GM19238 (cell line): ENCODE data around the gene ME3.

Source experiments
- DNase-seq: peaks from one replicate; pipeline ENCODE4 v3.0.0; 2011; ENCODE audit warnings: low spot score; ENCODE audit not compliant: insufficient read length

The ME3 gene

DNA sequence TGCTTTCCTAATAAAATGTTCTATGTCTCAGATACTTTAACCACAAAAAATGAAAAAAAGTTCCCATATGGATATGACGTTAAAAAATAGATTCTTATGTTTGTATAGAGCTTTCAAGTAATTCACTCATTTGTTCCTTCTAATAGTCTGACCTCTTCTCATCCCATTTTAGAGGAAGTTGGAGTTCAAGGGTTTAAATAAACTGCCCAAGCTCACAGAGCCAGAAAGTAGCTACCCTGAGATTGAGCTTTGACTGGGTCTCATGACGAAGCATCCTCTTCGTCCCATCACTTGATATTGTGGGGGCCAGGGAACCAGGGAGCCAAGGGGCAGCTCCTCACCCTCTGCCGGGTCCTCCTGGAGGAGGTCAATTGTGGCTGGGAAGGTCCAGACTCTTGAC, 181.4 kb downstream of the ME3 start:
- DNase-seq, result no peak

DNA sequence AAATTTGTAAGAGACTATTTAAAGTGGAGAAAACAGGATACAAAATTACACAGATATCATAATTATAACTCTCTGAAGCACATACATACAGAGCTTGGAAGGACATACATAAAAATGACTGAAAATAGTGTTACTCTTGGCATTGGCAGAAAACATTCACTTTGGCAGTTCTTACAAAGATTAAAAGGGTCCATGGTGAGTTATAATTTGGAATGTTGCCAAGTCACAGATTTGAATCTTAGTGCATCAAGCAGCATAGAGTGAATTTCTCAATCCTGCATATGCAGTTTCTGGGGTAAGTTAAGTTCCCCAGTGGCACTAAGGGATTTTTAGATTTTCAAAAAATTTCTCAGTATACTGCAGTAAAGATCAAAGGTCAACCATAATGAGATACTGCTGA, 181.8 kb downstream of the ME3 start:
- DNase-seq, result no peak

DNA sequence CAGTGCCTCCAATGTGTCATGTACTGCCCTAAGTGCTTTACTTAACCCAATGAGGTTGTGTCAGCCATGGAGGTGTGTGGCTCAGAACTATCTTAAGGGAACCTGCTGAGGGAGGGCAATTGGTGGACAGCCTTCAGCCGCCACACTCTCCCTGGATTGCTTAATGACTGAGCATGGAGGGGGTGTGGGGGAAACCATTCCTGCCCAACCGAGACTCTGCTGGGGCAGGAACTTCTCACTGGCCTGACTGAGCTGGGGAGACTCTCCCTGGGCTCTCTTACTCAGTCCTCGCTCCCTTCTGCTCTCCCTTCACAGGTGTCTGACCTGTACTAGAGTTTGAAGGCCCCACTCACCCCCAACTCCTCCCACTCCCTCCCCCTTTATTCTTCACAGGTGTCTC, 183.0 kb downstream of the ME3 start:
- DNase-seq, result no peak

DNA sequence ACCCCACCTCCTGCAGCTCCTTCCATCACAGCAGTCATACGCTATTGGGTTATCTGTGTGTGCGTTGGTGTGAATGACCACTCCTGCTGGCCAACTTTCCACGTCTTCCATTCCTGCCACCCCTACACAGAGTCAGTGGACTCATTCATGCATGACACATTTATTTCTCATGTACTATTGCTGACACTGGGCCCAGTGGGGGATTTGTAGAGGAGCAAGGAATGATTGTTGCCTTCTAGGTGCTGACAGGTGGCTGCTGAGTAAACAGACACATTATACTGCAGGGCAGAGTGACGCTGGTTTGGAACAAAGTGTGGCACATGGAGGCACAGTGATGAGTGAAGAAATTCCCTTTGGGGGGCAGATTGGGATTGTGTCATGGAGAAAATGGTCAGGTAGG, 183.9 kb downstream of the ME3 start:
- no peak for DNase-seq

DNA sequence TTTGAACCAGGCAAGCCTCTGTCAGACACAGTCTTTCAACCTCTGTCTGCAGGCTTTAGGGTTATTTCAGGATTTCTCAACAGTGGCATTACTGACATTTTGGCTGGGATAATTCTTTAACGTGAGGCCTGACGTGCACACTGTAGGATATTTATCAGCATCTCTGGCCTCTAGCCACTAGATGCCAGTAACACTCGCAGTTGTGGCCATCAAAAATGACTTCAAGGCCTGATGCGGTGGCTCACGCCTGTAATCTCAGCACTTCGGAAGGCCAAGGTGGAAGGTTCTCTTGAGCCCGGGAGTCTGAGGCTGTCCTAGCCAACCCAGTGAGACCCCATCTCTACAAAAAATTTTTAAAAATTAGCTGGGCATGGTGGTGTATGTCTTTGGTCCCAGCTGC, 184.7 kb downstream of the ME3 start:
- DNase-seq, result no peak

DNA sequence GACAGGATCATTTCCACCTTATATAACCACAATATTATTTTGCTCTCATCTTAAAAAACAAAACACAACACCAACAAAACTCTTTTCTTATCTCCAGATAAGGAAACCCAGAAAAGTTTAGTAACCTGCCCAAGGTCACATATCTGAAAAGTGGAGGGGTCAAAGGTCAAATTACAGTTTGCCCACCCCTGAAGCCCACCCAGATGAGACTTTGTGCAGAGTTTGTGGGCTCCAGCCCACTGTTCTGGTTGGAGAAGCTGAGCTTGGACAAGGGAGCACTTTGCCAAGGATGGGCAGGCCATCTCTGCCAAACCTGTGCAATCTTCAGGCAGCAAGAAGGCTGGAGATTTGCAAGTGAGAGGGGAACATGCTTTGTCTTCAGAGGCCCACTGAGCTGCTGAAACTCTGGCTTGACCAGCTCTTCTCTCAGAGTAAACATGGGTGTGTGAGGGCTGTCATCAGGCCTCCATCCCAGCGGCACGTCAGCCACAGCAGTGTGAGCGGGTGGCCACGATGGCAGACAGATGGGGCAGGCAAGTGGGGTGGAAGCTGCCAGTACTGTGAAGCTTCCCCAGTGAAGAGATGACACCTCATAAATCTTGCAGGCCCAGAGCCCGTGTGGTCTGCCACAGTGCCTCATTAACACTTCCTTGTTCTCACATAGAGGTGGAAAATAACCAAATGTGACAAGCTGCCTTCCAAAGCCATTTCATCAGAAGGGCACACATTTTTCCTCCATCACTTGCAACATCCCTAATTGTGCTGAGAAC, 186.0 kb downstream of the ME3 start:
- DNase-seq, result no peak

DNA sequence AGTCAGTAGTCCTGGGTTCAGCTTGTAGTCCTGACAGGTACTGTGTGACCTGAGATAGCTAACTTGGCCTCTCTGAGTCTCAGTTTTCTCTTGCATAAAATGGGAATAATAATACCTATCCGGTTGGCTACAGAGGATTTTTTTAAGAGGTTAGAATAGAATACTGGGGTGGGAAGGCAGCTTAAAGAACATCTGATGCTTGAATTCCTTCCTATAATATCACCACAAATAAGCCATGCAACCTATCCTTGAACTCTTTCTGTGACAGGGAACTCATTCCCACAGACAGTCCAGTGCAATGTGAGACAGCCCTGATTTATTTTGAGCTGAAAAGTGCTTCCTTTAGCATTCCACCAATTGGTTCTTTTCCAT, 187.6 kb downstream of the ME3 start:
- no peak for DNase-seq

DNA sequence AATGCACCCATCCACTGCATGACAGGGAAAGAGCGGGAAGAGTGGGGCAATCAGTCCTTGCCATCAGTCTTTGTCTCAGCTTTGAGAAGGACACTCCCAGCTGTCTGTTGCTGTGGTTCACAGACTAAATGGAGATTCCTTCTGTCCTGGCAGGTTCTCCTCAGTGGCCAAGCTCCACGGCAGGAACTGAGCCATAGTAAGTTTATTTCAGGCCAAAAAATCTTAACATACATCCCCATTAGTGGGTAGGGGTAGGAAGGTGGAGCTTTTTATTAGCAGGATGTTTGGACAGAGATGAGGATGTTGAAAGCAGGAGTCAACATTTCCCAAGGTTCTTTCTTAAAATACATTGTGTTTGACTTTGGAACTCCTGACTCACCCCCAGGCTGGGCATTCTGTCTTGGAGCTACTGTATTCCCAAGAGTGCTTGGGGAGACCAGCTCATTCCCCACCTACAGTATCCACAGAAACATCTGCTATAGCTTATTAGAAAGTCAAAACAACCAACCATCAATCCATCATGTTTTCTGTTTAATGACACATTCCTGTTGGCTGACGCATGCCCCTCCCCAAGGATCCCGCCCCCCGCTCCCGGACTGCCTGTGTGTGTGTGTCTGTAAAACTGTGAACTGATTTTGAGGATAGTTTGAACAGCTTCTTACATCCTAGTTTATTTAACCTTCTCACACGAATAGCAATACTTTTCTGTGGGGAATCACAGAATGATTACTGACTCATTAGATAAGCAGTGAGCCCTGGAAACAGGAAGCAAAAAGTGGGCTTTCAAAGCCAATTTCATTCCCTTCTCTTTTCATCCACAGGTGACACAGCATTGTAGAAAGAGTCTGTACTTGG, 188.2 kb downstream of the ME3 start:
- no peak for DNase-seq

DNA sequence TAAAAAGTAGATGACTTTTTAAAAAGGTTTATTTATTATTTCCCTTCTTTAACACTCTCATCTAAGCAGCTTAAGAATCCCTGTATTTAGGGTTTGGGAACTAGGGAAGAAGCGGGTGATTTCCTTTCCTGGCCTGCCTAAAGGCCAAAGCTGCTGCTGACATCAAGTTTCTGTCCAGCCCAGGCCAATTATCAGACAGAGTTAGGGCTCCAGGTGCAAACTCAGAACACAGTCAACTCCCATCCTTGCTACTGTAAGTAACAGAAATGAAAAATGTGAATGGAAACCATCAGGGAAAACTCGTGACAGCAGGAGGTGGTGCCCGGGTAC, 188.8 kb downstream of the ME3 start:
- DNase-seq, result no peak

DNA sequence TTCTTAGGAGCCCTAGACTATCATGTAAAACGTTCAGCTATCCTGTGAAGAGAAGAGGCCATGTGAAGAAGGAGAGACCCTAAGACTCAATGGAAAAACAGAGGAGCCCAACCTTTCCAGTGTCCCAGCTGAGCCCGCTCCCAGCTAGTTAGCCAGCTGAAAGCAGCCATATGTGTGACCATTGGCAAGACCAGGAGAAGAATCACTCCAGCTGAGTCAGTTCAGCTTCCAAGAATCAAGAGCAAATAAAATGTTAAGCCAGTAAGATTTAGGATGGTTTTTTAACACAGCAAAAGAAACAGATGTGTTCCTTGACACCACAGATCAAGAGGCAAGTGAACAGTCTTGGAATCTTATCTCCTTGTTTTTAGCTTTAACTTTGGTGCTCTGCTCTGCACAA, 189.7 kb downstream of the ME3 start:
- DNase-seq, result no peak

DNA sequence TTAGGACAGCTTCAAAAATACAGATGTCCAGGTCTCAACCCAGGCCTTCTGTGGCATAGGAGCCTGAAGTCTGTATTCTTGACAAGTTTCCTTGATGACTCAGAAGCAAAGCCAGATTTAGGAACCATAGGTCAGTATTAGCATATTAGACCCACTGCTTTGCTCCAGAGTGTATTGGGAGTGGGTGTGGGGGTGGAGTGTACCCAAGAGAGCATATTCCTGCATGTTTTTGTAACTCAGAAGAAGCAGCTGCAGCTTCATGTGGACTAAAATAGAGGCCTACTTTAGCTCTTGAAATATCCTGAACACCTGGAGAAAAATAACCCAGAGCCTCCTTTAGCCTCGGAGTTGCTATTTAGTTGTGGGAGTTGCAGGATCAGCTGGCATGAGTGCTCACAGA, 191.0 kb downstream of the ME3 start:
- DNase-seq, result no peak

DNA sequence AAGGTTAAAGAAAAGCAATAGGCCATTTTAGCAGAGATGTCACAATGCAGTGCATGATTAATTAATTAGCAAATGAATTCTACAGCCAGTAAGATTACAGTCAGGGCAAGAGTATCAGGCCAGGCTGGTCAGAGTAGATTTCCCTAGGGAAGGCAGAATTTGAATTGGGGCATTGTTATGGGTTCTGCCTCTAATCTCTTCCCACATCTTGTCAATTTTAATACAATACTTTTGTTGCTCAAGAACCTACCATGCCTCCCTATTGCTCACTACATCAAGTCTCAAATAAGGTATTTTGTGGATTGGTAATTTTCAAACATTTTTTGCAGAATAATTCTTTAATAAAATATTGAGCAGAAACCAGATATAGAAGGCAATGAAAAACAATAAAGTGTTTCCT, 194.1 kb downstream of the ME3 start:
- no peak for DNase-seq

DNA sequence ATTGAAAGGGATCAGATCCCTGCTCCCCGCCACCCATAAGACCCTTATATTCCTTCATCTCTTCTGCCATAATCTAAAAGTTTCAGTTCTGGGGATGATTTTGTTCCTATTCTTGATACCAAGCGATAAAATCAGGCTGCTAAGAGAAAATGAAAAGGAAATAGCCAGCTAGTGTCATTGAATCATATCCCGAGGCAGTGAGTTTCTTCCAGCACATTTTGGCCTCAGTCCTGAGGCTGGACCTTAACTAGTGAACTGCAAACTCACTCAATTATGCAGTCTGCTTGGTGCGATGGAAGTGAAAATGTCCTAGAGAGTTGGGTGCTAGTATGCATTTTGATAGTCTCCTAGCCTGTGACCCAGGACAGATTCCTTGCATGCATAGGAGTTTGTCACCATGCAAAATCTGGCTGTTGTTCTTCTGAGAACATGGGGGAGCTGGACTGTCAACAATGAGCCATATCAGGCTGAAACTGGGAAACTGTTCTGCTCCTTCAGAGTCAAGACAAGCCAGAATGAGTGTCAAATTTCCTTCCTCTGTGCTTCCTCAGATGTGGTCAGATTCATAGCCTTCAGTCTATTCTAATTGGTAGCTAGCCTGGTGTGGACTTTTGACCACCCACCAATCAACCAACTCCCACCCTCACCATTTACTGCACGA, 194.8 kb downstream of the ME3 start:
- DNase-seq, result no peak

DNA sequence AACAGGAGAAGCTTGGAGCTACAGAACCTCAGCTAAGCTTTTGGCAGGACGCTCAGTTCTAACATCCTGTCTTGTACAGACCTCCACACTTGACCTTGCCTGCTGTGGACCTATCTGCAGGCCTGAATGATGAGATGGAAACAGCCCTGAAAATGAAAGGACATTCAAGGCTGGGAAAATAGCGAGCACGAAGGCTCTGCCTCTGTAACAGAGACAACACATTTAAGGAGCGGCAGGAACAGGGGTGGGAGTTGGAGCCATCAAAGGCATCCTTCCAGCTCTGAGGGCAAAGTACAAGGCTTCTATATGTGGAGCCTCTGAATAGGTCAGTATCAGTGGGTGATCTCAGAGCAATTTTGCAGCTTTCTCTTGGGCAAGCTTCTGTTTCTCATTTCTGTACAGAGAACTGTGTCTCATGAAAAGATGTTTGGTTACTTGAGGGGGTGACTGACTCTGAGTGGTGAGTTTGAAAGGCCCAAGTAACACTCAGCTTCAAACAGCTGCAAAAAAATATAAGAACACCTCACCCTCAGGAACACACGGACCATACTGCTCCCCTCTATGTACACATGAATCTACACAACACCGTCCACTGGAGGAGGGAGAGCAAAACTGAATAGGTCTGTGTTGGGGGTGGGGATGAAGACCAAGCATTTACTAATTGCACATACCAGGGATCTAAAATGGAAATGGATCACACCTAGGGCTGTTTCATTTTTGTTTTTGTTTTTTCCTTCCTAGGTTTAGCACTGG, 196.1 kb downstream of the ME3 start:
- DNase-seq, result no peak

DNA sequence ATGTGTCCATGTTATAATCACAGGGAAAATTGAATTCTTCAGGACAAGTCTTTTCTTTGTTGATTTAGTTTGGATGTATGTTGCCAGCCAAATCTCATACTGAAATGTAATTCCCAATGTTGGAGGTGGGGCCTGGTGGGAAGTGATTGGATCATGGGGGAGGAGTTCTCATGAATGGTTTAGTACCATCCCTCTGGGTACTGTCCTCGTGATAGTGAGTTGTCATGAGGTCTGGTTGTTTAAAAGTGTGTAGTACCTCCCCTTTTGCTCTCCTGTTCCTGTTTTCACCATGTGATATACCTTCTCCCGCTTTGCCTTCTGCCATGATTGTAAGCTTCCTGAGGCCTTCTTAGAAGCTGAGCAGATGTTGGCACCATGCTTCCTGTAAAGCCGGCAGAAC, 197.4 kb downstream of the ME3 start:
- no peak for DNase-seq

DNA sequence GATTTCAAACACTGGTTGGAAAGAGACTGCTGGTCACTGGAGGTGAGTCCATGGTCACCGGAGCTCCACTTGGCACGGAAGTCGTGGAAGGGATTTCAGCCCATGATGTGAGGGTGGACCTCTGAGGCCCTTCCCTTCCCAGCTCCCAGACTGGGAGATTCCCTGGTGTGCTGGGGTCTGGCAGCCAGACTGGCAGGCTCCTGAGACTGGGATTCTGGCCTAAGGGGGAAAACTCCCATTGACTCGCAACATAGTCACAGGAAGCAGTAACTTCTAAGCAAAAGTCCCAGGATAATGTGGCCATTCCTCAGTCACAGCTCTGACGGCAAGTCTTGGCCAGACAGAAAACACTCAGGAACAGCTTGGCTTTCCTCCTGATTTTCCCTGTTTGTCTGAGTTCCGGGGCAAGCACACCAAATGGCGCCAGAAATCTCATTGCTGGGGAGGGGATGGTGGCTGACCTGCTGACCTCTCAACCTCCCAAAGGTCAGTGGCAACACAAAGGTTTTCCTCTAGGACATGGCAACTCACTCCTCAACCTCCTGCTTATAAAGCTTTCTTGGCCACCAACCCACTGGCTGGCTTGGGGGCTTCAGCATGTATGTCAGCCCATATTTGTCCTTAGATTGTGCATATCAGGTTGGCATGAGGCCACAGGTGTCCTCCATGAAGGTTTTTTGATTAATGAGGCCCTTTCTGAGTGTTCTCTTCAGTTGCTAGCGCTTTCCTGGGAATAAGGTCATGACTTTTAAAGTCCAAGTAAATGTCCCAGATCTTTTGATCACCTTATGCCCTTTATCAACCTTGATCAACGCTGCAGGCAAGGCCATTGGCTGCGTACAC, 198.2 kb downstream of the ME3 start:
- DNase-seq, result no peak

DNA sequence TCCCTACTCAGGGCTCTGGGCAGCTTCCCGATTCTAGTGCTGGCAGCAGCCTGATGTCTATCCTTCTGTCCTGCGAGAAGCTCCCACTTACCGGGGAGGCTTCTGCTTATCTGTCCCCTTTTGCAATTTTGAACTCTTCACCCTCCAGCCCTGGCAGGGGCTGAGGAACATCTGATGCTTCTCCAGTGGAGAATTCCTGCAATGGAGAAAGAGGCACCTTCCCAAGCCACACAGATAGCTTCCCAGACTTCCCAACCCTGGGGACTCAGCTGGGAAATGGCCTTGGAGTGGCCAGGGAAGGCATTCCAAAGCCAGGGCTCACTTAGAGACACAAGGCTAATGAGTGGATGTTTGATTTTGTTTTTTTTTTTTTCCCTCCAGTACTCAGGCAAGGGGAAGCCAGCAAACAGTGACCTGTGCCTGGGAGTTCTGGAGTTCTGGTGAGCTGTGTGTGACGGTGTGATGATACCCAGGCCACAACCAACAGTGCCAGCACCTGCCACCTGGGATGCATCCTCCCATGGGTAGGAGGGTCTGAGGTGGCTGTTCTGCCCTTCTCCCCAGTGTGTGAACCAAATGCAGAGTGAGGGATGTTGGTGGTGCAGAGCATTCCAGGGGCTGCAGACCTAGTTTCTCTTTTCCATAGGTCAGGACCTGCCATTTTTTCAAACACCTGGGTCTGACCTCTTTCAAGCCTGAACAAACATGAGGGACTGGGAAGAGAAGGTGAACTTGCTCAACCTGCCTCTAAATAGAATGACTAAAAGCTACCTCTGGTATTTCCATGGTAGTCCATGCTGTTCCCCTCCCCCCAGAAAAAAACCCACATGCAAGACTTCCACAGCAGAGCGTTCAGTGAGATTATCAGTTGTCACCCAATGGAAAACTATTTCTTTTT, 202.7 kb downstream of the ME3 start:
- DNase-seq, result no peak

DNA sequence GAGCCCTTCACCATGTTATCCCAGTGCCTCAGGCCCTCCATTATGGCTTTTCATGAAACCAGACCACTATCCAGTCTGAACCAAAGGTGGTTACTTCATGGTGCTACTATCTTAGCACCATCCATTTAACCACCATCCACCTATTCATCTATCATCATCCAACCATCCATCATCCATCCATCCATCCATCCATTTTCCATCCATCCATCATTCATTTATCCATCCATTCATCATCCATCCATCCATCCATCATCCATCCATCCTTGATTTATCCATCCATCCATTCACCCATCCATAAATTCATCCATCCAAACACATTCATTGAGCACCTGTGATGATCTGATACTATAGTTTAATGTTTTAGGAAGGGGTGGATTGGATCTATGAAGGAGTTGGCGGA, 204.2 kb downstream of the ME3 start:
- DNase-seq, result no peak

DNA sequence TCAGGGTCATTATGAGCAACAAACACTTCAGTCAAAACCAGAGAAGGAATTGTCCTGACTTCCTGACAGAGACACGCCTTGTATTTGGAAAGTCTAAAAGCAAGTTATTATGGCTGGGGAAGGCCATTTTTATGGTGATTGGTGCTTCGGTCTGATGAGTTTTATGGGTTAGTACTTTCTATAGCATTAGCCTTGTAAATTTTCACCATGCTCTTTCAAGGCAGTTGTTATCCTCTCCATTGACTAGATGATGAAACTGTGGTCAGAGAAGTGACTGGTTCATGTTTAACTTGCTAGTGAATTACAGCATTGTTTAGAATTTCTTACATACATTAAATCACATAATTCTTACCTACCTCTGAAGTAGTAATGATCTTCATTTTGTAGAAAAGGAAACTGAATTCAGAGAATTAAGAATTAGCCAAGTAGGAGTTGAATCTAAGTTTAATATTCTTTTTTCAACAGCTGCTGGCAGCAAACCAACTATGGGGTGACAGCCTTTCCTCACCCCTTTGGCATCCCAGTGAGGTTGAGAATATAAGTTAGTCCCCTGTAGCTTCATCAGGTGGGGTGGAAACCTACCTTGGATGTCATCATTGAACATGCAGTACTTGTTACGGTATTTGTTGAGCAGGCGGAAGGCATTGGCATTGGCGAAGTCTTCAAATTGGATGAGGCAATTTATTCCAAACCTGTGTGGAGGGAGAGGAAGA, 207.8 kb downstream of the ME3 start:
- DNase-seq, result no peak
